HepG2 (cell line): Measurements from ENCODE around the gene DPYD. TPM values are rescaled to one million over a fixed set of nuclear protein-coding genes. Genes with fewer than 3 reads are reported as not detected.

Source experiments
- ATAC-seq: fragments of 200-7000 bp; cut with Tn5 transposase; 3 replicates; pipeline ENCODE4 v1.9.1; 2020; ENCODE audit warnings: mild to moderate bottlenecking, moderate library complexity
- BruUV-seq: library from RNA; stranded (reverse); fragments of 400-500 nt; replicated peaks from 2 replicates; lab custom pipeline; 2021; lab: Mats Ljungman, UMichigan
- CTCF ChIA-PET: fragments of 300-600 bp; formaldehyde crosslinking; extraction: SDS; loops from one replicate; lab custom pipeline; 2021; ENCODE audit warnings: low total read pairs, inconsistent platforms, low intra/inter-chr PET ratio; lab: Yijun Ruan, JAX
- POLR2A ChIA-PET: fragments of 350-600 bp; sonication (Branson Sonifier 250); formaldehyde crosslinking; loops from one replicate; lab custom pipeline; 2020; ENCODE audit warnings: antibody characterized with exemption, inconsistent platforms; lab: Yijun Ruan, JAX
- DNase-seq: peaks from one replicate; pipeline ENCODE4 v3.0.0-alpha.2; 2015; ENCODE audit warnings: low spot score
- FAIRE-seq: peaks from 3 replicates; lab custom pipeline; 2011; peaks lifted over from hg19 to GRCh38; lab: Jason Lieb, UNC
- H2AFZ ChIP-seq: one replicate; pipeline ENCODE4 v1.6.1; 2011; ENCODE audit warnings: low read length, inconsistent platforms
- H3K27ac ChIP-seq: fragments of 300-600 bp; 3 replicates; pipeline ENCODE4 v1.8.0; 2011; ENCODE audit warnings: mixed run types, mild to moderate bottlenecking, mixed read lengths, low read length, inconsistent platforms; ENCODE audit not compliant: insufficient read depth; ENCODE audit errors: extremely low read length
- H3K27me3 ChIP-seq, 2 experiments: fragments of 200-600 bp in 1 of 2; 2 replicates in 1 of 2; 3 replicates in 1 of 2; pipeline versions ENCODE4 v1.6.0 to v1.8.0; 2011; ENCODE audit warnings: low read length in 2 of 2, mild to moderate bottlenecking in 2 of 2, moderate library complexity in 2 of 2, inconsistent platforms in 1 of 2; ENCODE audit not compliant: insufficient read depth in 2 of 2, control insufficient read depth in 1 of 2
- H3K36me3 ChIP-seq, 2 experiments: fragments of 200-600 bp in 1 of 2; replicated peaks in 1 of 2; 2 replicates in 1 of 2; 3 replicates in 1 of 2; pipeline versions ENCODE4 v1.5.1 to v1.8.0; 2011; ENCODE audit warnings: low read length in 2 of 2, inconsistent platforms in 1 of 2; ENCODE audit not compliant: insufficient read depth in 2 of 2, control insufficient read depth in 1 of 2
- H3K4me1 ChIP-seq: 2 replicates; pipeline ENCODE4 v1.5.1; 2012; ENCODE audit warnings: low read length, inconsistent platforms; ENCODE audit not compliant: insufficient read depth
- H3K4me2 ChIP-seq: 2 replicates; pipeline ENCODE4 v1.6.0; 2011; ENCODE audit warnings: low read depth, low read length, inconsistent platforms
- H3K4me3 ChIP-seq, 3 experiments: fragments of 200-600 bp in 1 of 3; sonication (generic), shearing (Covaris generic) in 1 of 3; replicated peaks in 1 of 3; 2 replicates each; pipeline ENCODE4 v1.5.1; 2011 to 2016; ENCODE audit warnings: low read length in 3 of 3, inconsistent platforms in 2 of 3, low read depth in 2 of 3, mild to moderate bottlenecking in 2 of 3, control low read depth in 1 of 3, mixed read lengths in 1 of 3; ENCODE audit not compliant: insufficient read depth in 1 of 3
- H3K79me2 ChIP-seq: one replicate; pipeline ENCODE4 v1.6.1; 2011; ENCODE audit warnings: low read length, inconsistent platforms; ENCODE audit not compliant: insufficient read depth
- H3K9ac ChIP-seq: 2 replicates; pipeline ENCODE4 v1.6.0; 2011; ENCODE audit warnings: mild to moderate bottlenecking, low read depth, low read length, inconsistent platforms; ENCODE audit not compliant: insufficient read depth
- H3K9me3 ChIP-seq: 2 replicates; pipeline ENCODE4 v1.5.1; 2012; ENCODE audit warnings: mild to moderate bottlenecking, low read length
- H4K20me1 ChIP-seq: 2 replicates; pipeline ENCODE4 v1.6.0; 2011; ENCODE audit warnings: inconsistent platforms, mild to moderate bottlenecking, low read length, moderate library complexity; ENCODE audit not compliant: insufficient read depth
- CC2D1A ChIP-seq: sonication (generic); formaldehyde crosslinking; IDR thresholded peaks from 2 replicates; pipeline ENCODE4 v1.8.1; 2023; ENCODE audit warnings: mild to moderate bottlenecking, missing genetic modification reagents
- CENPT ChIP-seq: sonication (generic); formaldehyde crosslinking; IDR thresholded peaks from 2 replicates; pipeline ENCODE4 v1.8.0; 2022; ENCODE audit warnings: low read depth, mild to moderate bottlenecking, moderate library complexity, missing genetic modification reagents
- HMGXB4 ChIP-seq, 2 experiments: sonication (generic) in 1 of 2; formaldehyde crosslinking in 1 of 2; IDR thresholded peaks; 2 replicates each; pipeline versions ENCODE4 v1.4.0 to v1.6.1; 2018 to 2020; ENCODE audit warnings: missing genetic modification reagents in 2 of 2, borderline replicate concordance in 1 of 2, low read depth in 1 of 2, mild to moderate bottlenecking in 1 of 2, missing biosample characterization in 1 of 2
- HNF4A ChIP-seq: sonication (generic); formaldehyde crosslinking; IDR thresholded peaks from 2 replicates; pipeline ENCODE4 v1.4.0; 2020; ENCODE audit warnings: missing genetic modification reagents
- NFE2L1 ChIP-seq: sonication (generic); formaldehyde crosslinking; IDR thresholded peaks from 2 replicates; pipeline ENCODE4 v1.4.0; 2020; ENCODE audit warnings: missing genetic modification reagents, mild to moderate bottlenecking, borderline replicate concordance
- PRDM10 ChIP-seq: sonication (generic); formaldehyde crosslinking; IDR thresholded peaks from 2 replicates; pipeline ENCODE4 v1.4.0; 2020; ENCODE audit warnings: low read depth, missing genetic modification reagents
- REL ChIP-seq: sonication (generic); formaldehyde crosslinking; conservative IDR thresholded peaks from 2 replicates; pipeline ENCODE4 v1.8.0; 2022; ENCODE audit warnings: mild to moderate bottlenecking, missing genetic modification reagents, moderate library complexity
- REXO4 ChIP-seq: sonication (generic); formaldehyde crosslinking; IDR thresholded peaks from 2 replicates; pipeline ENCODE4 v1.8.0; 2022; ENCODE audit warnings: missing genetic modification reagents, mild to moderate bottlenecking, borderline replicate concordance
- SATB2 ChIP-seq: sonication (generic); formaldehyde crosslinking; IDR thresholded peaks from 2 replicates; pipeline ENCODE4 v1.5.0; 2020; ENCODE audit warnings: missing genetic modification reagents
- SOX13 ChIP-seq, 3 experiments: fragments of 450-650 bp in 1 of 3; sonication (generic) in 1 of 3; formaldehyde crosslinking in 1 of 3; IDR thresholded peaks in 2 of 3; conservative IDR thresholded peaks in 1 of 3; 2 replicates each; pipeline versions ENCODE4 v1.5.0 to v1.6.1; 2016 to 2020; ENCODE audit warnings: antibody characterized with exemption in 1 of 3, mild to moderate bottlenecking in 1 of 3, missing compliant biosample characterization in 1 of 3, missing genetic modification reagents in 1 of 3, moderate library complexity in 1 of 3
- SUZ12 ChIP-seq: fragments of 150-350 bp; IDR thresholded peaks from 2 replicates; pipeline ENCODE4 v1.6.1; 2014; ENCODE audit warnings: low read depth, low read length
- TEAD2 ChIP-seq: sonication (generic); formaldehyde crosslinking; IDR thresholded peaks from 2 replicates; pipeline ENCODE4 v1.9.0; 2021; ENCODE audit warnings: missing genetic modification reagents
- TSC22D2 ChIP-seq: sonication (generic); formaldehyde crosslinking; IDR thresholded peaks from 2 replicates; pipeline ENCODE4 v1.5.1; 2020; ENCODE audit warnings: missing genetic modification reagents, mild to moderate bottlenecking, borderline replicate concordance
- ZBTB20 ChIP-seq: sonication (generic); formaldehyde crosslinking; IDR thresholded peaks from 2 replicates; pipeline ENCODE4 v1.8.1; 2023; ENCODE audit warnings: missing genetic modification reagents, low read depth, mild to moderate bottlenecking, borderline replicate concordance
- ZNF570 ChIP-seq: sonication (generic); formaldehyde crosslinking; IDR thresholded peaks from 2 replicates; pipeline ENCODE4 v1.4.0; 2020; ENCODE audit warnings: mild to moderate bottlenecking, missing genetic modification reagents, borderline replicate concordance
- ZNF616 ChIP-seq: sonication (generic); formaldehyde crosslinking; IDR thresholded peaks from 2 replicates; pipeline ENCODE4 v1.5.0; 2020; ENCODE audit warnings: low read depth, mild to moderate bottlenecking, missing genetic modification reagents
- ZNF713 ChIP-seq: sonication (generic); formaldehyde crosslinking; IDR thresholded peaks from 2 replicates; pipeline ENCODE4 v1.4.0; 2020; ENCODE audit warnings: mild to moderate bottlenecking, missing genetic modification reagents
- ZNF780A ChIP-seq: sonication (generic); formaldehyde crosslinking; IDR thresholded peaks from 2 replicates; pipeline ENCODE4 v1.8.0; 2022; ENCODE audit warnings: mild to moderate bottlenecking, missing genetic modification reagents, moderate library complexity
- WGBS: methylation state at CpG from one replicate; pipeline ENCODE4 v1.1.6; 2017; ENCODE audit warnings: low lambda C conversion rate; 5-methylcytosine and 5-hydroxymethylcytosine counted together
- in situ Hi-C: cut with HindIII; loops from 2 replicates; pipeline ENCODE4 v1.10.0; 2017; ENCODE audit warnings: low pct_unique_long_range_greater_than_20kb; ENCODE audit not compliant: extremely low pct_ligation_motif_present
- intact Hi-C: fragments of 100-400 bp; cut with micrococcal nuclease; formaldehyde crosslinking; loops from one replicate; pipeline ENCODE4 v1.10.0; 2022; ENCODE audit not compliant: unreplicated experiment
- polyA plus RNA-seq, 8 experiments: library from polyadenylated mRNA; depleted of rRNA in 3 of 8; stranded (reverse) in 7 of 8; unstranded in 1 of 8; fragments of >200 nt; fragmentation: Illumina TruSeq in 4 of 8; extraction: Trizol in 4 of 8; gene quantifications; 2 replicates each; pipeline versions ENCODE4 v1.2.1 to v1.2.3, GENCODE V29; 2011 to 2016; ENCODE audit warnings: low read depth in 4 of 8, missing spikeins in 1 of 8, mixed read lengths in 1 of 8; ENCODE audit not compliant: insufficient read depth in 1 of 8
- total RNA-seq, 5 experiments: library from RNA; depleted of rRNA; stranded (reverse); fragments of >200 nt; fragmentation: Illumina TruSeq; extraction: Trizol; gene quantifications; 2 replicates each; pipeline ENCODE4 v1.2.3, GENCODE V29; 2016; ENCODE audit warnings: low read depth in 1 of 5

Gene DPYD
- total and polyA plus RNA-seq, 2 of the 13 experiments (the other 11 are each of a cell fraction or from before 2014, with no cell fraction given): 1.3 to 3.4 TPM

GRCh38 chr1:97805093-97805492, 115.7 kb downstream of the DPYD start:
- Histone ChIP-seq H3K4me2 (no peak overlapping the region), H3K9me3 (no peaks in the 10 kb centered on the region), H3K4me1 (peaks cover 4% of the 10 kb centered on the region; the same call in 1 of the 2 replicates), H3K27ac (no peak overlapping the region), H3K27me3 (no peaks in the 10 kb centered on the region), H3K36me3 (no peaks in the 10 kb centered on the region), H3K79me2 (no peaks in the 10 kb centered on the region), H4K20me1 (no peaks in the 10 kb centered on the region), H2AFZ (no peak overlapping the region), H3K9ac (no peak overlapping the region), H3K4me3 (no peak overlapping the region)
- POLR2A ChIA-PET: no interaction called here
- in situ Hi-C loops (no loop called here), intact Hi-C loops (no loop called here)
- no peak for DNase-seq
- FAIRE-seq: no peak
- 87% methylated on average over 2 of the region's 2 CpGs for WGBS
- no peak for ATAC-seq
- no TSS peak for BruUV-seq
- CTCF ChIA-PET: no interaction called here
- no peak for TF ChIP-seq ZNF713 (CRISPR knock-in tag)
- TF ChIP-seq ZNF616 (CRISPR knock-in tag): no peak
- no peak for TF ChIP-seq TEAD2
- no peak for TF ChIP-seq PRDM10
- TF ChIP-seq ZNF780A: no peak
- TF ChIP-seq ZBTB20 (CRISPR knock-in tag): no peak
- no peak for TF ChIP-seq REXO4 (CRISPR knock-in tag)
- no peak for TF ChIP-seq REL
- no peak for TF ChIP-seq SUZ12
- TF ChIP-seq ZNF570: no peak
- no peak for TF ChIP-seq NFE2L1
- TF ChIP-seq CC2D1A (CRISPR knock-in tag): no peak
- TF ChIP-seq SATB2: no peak
- no peak for TF ChIP-seq CENPT (CRISPR knock-in tag)
- TF ChIP-seq HNF4A (CRISPR knock-in tag): no peak
- no peak for TF ChIP-seq TSC22D2 (CRISPR knock-in tag)
- no peak for TF ChIP-seq HMGXB4 (CRISPR knock-in tag; IDR thresholded peaks at IDR 0.05; ENCODE audit: borderline replicate concordance in 1 of 2, low read depth in 1 of 2)
- TF ChIP-seq SOX13 (IDR thresholded peaks at IDR 0.05): no peak
- no peak for TF ChIP-seq SOX13 (CRISPR knock-in tag; conservative IDR thresholded peaks at IDR 0.05 in 1 of 2, IDR thresholded peaks at IDR 0.05 in 1 of 2)
